GM18517 (cell line): Measurements from ENCODE around the gene BRMS1L.
"Not testable (repeated sequence)": the region's sequence is repeated elsewhere in the genome, so short reads cannot be mapped to it uniquely, and the experiment has no call there.

ENCODE experiments used
- ATAC-seq: cut with Tn5 transposase; IDR thresholded peaks from one replicate; pipeline ENCODE4 v1.9.1; 2021; ENCODE audit warnings: mild to moderate bottlenecking, moderate library complexity; ENCODE audit not compliant: unreplicated experiment

Gene BRMS1L, protein sequence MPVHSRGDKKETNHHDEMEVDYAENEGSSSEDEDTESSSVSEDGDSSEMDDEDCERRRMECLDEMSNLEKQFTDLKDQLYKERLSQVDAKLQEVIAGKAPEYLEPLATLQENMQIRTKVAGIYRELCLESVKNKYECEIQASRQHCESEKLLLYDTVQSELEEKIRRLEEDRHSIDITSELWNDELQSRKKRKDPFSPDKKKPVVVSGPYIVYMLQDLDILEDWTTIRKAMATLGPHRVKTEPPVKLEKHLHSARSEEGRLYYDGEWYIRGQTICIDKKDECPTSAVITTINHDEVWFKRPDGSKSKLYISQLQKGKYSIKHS

DNA sequence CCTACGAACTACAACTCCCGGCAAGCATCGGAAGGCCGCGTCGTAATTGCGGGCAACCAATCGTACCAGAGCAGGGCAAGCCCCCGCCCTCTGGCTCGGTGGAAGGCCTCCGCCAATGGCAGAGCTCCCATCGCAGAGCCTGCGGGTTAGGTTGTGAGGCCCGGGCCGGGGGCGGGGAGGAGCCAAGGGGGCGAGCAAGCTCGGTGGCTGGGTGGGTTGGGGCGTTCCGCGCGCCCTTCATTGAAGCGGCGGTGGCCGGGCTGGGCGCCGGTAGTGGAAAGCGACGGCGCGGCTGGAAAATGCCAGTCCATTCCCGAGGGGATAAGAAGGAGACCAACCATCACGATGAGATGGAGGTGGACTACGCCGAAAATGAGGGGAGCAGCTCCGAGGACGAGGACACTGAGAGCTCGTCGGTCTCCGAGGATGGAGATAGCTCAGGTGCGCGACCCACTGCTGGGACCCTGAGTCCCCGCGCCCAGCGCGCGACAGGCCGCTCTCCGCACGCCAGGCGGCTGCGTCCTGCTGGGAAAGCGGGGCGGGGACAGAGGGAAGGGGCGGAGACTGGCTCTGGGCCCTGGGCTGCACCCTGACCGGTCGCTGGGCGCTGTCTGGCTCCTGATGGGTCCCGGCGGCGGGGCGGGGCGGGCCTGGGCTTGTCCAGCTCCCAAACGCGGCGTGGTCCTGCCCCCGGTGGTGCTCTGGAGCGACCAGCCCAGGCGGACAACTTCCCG is at the start of gene BRMS1L:
BRMS1L (plus strand) TSS at position 121 of the 734 bp plus-strand sequence; CDS start at position 300, 179 bp downstream.
- ATAC-seq, result peak; percentile 99

DNA sequence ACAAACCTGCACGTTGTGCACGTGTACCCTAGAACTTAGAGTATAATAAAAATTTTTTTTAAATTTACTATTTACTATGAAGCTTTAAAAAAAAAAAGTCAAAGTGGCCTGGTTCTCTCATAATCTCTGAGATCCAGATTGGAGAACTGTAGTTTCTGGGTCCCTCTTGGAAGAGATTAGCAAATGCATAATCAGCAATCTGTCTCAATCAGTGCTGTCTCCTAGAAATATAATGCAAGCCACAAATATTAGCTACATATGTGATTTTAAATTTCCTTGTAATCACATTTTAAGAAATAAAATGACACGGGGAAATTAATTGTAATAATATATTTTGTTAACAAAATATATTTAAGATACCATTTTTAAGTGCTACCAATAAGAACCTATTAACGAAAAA is 49.3 kb upstream of the BRMS1L start:
- ATAC-seq, result no peak

DNA sequence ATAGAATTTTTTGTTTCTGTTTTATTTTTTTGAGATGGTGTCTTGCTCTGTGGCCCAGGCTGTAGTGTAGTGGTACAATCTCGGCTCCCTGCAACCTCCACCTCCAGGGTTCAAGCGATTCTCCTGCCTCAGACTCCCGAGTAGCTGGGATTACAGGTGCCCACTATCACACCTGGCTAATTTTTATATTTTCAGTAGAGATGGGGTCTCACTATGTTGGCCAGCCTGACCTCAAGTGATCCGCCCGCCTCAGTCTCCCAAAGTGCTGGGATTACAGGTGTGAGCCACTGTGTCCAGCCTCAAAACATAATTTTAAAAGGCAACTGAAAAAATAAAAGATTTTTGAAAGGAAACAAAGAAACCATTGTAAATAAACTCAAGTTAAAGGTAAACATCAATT is 48.6 kb upstream of the BRMS1L start:
- not testable (repeated sequence) for ATAC-seq

DNA sequence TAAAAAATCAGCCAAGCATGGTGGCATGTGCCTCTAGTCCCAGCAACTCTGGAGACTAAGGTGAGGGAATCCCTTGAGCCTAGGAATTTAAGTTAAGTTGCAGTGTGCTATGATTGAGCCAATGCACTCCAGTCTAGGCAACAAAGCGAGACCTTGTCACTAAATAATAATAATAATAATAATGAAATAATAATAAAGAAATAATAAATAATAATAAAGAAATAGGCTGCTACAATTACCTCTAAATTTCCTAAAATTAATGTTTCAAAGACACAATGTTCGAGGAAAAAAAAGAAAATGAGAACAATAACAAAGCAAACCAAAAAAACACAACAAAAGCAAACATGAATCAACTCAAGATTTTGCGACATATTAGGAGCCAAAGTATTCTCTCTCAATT is 46.8 kb upstream of the BRMS1L start:
- no peak for ATAC-seq

DNA sequence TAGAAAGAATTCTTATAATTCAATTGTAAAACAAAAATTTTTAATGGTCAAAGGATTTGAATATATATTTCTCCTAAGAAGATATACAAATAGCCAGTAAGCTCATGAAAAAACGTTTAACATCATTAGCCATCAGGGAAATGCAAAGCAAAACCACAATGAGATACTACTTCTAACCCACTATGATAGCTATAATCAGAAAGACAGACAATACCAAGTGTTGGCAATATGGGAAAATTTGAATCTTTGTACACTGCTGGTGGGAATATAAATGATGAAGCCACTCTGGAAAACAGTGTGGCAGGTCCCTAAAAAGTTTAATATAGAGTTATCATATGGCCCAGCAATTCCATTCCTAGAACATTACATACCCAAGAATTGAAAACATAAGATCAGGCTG is 42.4 kb upstream of the BRMS1L start:
- ATAC-seq, result no peak

DNA sequence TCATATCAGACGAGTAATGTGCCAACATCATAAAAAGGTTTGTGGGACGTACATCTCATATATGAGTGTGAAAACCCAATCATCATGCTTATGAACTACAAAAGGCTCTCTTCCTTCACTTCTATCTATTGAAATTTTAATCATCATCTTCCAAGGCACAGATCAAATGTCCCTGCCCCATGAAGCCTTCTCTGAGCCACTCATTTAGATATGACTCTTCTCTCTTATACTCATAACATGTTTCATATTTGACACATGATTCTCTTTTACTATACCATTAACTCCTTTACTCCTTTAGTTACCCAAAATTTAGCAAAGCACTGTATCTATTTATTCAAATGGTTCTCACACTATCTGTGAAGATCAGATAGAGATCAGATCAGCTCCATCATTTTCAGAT is 39.3 kb upstream of the BRMS1L start:
- no peak for ATAC-seq

DNA sequence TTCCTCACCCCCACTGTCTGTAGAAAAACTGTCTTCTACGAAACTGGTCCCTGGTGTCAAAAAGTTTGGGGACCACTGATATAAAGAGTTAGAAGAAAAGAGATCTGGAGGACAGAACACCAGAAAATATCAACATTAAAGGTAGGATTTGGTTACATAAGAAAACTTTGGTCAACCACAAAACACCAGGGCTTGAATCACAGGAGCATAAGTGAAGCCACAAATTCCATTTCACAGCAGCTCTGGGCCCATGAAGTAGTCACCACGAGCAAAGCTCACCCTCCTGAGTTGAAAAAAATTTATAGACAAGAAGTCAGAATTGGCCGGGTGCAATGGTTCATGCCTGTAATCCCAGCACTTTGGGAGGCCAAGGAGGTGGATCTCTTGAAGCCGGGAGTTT is 36.5 kb upstream of the BRMS1L start:
- ATAC-seq, result no peak

DNA sequence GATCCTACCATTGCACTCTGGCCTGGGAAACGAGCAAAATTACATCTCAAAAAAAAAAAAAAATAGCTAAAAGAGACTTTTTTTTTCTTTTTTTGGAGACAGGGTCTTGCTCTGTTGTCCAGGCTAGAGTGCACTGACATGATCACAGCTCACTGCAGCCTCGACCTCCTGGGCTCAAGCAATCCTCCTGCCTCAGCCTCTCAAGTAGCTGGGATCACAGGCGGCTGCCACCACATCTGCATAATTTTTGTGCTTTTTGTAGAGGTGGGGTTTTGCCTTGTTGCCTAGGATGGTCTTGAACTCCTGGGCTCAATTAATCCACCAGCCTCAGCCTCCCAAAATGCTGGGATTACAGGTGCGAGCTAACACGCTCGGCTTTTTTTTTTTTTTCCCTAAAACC is 28.3 kb upstream of the BRMS1L start:
- ATAC-seq, result no peak

DNA sequence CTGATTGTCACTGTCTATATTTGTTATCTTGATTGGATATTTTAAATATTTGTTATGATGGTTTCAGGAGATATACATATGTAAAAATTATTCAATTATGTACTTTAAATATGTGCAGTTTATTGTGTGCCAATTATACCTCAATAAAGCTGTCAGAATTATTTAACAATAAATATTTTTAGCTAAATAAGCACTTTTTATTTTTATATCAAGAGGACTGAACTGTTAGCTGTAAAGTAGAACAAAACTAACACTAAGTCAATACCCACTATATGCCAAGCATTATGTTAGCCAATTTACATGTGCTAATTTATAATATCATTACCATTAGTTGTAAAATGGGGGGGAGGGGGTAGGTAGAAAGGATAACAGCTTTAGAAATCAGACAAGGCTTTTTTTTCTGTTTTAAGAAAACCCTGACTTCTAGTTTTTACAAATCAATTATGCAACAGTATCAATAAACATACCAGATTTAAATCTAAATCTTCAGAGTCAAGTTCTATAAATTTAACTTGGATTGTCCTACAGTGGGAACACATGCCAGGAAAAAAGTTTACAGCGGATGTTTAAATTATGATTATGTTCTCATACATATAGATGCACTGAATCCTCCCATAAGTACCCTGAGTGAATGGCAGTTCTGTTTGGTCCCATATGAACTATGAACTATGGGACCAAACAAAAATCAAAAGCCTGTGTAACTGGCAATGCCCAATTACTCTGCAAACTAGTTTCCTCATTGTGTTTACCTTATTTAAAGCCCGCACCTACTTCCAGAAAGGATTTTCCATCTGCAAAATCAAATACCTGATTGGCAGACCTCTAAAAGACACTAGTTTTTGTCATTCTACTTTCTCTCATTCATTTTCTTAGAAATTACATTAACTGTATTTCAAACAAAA is 19.9 kb upstream of the BRMS1L start:
- ATAC-seq, result no peak

DNA sequence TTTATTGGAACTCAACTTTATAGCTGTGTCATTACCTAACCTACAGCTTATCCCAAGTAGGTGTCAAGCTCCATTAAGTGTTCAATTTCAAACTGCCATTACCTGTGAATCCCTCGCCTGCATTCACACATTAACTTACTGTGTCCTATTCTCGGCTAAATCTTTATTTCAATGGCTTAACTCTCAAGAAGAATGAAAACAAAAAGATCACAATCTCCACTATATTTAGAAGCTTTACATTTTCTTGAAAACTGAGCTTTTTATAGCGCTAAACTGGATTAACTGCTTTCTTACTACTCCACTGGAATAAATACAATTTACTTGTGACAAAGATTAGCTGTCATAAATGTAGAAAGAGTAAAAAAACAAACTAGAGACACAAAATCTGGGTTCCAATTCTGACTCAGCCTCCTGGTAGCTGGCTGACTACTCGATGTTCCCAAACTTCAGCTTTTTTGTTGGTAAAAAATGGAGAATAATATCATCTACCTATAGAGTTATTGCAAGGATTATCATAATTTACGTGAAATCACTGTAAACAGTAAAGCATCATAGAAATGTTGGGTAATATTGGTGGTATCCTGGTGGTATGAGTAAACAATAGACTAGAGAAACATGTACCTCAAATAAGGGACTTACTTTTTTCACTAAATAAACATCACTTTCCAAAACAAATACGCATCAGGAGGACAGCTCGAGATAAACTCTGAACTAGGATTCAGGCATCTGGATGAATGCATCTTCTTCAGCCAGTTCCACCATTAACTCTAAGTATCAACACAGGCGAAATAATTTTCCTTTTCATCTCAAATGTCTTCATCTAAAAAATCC is 18.8 kb upstream of the BRMS1L start:
- ATAC-seq, result no peak

DNA sequence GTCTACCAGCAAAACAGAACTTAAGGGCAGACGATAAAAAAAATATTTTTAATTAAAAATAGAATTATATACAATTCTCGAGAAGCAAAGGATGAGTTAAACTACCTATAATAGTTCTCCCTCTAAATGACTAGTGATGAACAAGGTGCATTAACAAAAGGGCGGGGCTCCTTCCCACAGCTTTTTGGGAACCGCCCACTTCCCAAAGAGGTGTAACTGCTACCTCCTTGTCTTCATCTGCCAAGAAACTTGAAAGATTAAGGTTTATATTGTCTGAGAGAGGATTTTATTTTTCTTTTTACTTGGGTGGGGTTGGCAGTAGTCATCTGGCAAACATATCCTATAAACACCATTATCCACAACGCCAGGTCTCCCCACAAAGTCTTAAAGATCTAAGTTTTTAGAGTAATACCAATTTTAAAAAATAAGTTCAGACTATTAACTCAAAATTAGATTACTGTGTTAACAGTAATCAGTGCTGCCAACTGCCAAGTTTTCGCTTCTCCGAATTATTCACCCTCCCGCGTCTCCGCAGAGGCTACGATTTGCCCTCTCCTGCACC is 18.0 kb upstream of the BRMS1L start:
- ATAC-seq, result peak; percentile 6

DNA sequence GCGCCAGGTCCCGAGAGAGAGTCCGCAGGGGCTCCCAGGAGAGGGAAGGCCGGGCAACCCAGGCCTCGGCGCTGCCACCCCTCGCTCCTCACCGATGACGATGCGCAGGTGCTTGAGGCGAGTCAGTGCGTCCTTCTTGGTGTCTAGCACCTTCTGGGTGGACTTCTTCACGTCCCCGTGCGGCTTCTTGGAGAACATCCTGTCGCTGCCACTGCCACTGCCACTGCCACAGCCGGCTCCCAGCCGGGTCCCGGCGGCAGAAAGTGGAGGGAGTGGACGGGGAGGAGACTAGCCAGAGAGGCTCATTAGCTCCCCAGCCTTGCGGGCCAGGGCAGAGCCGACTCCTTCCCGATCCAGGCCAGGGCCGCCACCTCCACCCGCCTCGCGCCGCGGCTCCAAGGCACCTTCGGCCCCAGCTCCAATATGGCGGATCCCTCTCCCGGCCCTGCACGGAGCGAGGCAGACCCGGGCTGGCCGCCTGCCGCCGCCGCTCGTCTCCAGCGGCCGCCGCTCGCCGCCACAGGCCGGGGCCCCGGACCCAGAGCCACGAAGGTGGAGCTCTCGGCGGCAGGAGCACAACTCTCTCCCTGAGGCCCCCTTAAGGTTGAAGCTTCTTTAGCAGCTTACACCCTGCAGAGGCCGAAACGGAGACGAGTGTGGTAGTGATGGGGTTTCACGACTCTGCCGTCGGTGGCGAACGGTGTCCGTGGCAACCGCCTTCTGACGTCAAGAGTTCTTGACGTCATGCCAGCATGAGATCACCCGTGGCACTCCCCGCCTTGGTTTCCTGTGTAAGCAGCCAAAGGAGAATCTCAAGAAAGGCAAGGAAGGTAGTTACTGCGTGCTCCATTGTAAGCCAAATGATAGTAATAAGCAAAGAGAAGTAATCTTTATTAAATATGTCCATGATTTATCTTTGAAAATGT is 17.2 kb upstream of the BRMS1L start, which contains the start of gene RALGAPA1:
RALGAPA1 (minus strand) TSS at position 658 of the 926 bp plus-strand sequence; CDS start at position 198, 460 bp downstream.
- peak; percentile 95 for ATAC-seq

DNA sequence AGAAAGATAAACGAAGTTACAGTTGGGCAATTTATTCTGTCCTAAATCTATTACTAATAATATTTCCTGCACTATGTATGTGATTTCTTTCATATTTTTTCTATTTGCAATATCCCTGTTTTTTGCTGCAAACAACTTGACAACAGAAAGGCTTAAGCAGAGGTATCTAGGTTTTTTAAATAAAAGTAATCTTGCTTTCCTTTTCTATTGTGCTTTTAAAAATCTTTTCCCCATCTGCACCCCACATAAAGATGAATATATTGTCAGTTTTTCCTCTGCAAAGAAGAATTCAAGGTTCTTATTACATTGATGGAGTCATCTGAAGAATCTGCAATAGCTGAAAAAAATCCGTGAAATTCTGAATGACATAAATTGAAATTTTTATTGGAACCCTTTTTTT is 16.5 kb upstream of the BRMS1L start:
- no peak for ATAC-seq

DNA sequence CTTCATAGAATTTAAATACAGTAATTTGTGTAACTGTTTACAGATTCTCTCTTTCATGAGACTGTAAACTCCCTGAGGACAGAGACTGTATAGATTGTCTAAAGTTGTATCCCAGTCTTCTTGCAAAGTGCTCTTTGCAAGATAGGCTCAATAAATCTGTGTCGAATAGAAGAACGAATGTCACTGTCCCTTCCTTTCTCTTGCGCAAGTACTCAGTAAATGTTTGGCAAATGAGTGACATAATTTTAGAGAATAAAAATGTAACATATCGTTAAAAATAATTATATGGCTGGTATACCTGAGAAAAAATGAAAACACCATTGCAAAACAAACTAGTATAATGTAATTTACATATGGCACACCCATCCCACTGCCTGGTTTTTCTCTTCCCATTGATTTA is 15.2 kb upstream of the BRMS1L start:
- no peak for ATAC-seq

DNA sequence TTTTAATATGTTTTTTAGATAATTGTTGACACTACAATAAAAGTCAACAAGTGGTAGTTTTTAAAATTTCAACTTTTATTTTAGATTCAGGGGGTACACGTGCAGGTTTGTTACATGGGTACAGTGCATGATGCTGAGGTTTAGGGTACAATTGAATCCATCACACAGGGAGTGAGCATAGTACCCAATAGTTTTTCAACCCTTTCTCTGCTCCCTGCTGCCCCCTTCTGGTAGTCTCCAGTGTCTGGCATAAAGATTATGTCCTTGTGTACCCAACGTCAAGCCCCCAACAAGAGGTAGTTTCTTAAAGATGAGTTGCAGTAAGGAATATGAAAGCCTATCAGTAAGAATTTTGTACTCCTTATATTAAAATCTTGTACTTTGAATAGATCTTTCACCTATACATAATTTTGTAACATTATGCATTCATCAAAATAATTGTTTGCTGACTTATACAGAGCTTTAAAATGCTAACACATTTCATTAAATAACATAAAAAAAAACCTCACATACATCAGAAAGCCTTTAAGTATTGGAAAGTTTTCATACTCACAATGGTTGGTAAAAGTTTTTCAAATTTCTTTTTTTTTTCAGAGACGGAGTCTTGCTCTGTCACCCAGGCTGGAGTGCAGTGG is 11.7 kb upstream of the BRMS1L start:
- ATAC-seq, result no peak

DNA sequence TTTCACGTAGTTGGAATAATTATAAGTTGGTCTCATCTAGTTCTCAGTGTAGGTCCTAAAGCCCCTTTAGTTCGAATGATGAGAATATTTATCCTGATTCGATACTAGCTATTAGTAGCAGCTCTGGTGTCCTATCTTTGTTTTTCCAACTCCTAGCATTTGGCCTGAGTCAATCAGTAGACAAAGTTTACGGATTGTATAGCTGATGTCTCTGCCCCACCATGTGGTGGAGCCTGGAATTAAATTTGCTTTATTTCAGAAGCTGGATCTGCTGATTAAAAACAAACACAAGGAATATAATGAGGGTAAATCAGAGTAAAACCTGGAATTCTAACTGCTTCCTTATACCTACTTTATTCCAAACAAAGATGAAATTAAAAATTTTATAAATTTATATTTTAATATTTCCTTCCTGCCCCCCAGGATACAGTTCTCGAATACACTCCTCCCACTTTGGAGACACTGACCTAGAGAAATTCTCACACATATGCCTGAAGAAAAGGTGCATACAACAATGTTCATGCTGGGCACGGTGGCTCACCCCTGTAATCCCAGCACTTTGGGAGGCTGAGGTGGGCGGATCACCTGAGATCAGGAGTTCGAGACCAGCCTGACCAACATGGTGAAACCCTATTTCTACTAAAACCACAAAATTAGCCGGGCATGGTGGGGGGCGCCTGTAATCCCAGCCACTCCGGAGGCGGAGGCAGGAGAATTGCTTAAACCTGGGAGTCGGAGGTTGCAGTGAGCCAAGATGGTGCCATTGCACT is 7.6 kb upstream of the BRMS1L start:
- no peak for ATAC-seq

DNA sequence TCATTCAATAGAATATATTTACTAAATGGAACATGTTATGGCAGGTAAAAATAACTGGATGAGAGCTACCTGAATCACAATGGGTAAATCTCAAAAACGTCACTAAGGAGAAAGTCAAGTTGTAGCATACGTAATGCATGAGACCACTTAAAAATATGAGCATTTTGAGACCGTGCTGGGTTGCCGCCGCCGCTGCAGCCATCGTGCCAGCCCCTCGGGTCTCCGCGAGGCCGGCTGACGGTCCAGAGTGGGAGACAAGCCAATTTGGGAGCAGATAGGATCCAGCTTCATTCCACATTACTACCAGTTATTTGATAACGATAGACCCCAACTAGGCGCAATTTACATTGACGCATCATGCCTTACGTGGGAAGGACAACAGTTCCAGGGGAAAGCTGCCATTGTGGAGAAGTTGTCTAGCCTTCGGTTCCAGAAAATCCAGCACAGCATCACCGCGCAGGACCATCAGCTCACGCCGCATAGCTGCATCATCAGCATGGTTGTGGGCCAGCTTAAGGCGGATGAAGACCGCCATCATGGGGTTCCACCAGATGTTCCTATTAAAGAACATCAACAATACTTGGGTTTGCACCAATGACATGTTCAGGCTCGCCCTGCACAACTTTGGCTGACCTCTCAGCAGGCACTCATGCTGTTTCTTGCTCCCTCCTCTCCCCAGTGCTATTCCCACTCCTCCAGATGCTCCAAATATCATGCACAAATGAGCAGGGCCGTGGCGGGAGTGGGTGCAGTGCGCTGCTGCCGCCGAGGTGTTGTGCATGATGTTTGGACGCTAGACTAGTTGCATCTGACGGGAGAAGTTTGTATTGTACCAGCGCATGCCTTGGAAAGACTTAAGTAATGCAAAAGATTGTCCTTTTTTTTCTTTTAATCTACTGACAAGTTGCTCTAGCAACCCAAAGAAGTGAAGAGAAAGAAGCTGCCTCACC is 6.3 kb upstream of the BRMS1L start:
- no peak for ATAC-seq
